ENCODE results near the gene SLC12A2.

DNA sequence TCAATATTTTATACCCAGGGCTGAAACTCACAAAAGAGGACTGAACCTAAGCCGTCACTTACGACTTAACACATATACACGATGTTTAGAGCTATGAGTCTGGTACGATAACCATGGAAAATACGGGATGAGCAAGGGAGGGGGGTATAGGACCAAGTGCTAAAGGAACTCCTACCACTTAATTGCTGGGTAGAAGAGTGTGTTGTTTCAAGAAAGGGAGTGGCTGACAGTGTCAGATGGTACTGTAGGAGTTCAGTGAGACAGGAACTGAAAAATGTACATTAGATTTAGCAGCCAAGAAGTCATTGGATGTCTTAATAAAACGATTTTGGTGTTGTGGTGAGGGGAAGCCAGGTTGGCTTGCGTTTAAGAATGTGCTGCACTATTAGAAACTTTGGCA is 21.6 kb downstream of the SLC12A2 start:
- TF ChIP-seq, protein P1, sequence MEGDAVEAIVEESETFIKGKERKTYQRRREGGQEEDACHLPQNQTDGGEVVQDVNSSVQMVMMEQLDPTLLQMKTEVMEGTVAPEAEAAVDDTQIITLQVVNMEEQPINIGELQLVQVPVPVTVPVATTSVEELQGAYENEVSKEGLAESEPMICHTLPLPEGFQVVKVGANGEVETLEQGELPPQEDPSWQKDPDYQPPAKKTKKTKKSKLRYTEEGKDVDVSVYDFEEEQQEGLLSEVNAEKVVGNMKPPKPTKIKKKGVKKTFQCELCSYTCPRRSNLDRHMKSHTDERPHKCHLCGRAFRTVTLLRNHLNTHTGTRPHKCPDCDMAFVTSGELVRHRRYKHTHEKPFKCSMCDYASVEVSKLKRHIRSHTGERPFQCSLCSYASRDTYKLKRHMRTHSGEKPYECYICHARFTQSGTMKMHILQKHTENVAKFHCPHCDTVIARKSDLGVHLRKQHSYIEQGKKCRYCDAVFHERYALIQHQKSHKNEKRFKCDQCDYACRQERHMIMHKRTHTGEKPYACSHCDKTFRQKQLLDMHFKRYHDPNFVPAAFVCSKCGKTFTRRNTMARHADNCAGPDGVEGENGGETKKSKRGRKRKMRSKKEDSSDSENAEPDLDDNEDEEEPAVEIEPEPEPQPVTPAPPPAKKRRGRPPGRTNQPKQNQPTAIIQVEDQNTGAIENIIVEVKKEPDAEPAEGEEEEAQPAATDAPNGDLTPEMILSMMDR (IDR thresholded peaks at IDR 0.05; ENCODE audit: low read depth, low read length) = no peak
- TF ChIP-seq EZH2phosphoT487 (IDR thresholded peaks at IDR 0.05; ENCODE audit: low read depth) = no peak
